Amniotic stem cell (primary cell): ENCODE data around the gene KCNIP4.

Experiments
- DNase-seq: peaks from one replicate; lab custom pipeline; 2025; lab: John Stamatoyannopoulos, UW

The KCNIP4 gene

GRCh38 chr4:21901281-21901680, 47.3 kb downstream of the KCNIP4 start:
- no peak for DNase-seq

- no peak for DNase-seq
Measured at GRCh38 chr4:21900211-21900610, 48.4 kb downstream of the KCNIP4 start.

- no peak for DNase-seq
Measured at GRCh38 chr4:21898101-21898500, 50.5 kb downstream of the KCNIP4 start.

- DNase-seq: no peak
Measured at GRCh38 chr4:21896767-21897166, 51.8 kb downstream of the KCNIP4 start.

- DNase-seq: no peak
Measured at GRCh38 chr4:21893136-21893535, 55.4 kb downstream of the KCNIP4 start.

- no peak for DNase-seq
Measured at GRCh38 chr4:21890231-21890630, 58.3 kb downstream of the KCNIP4 start.

GRCh38 chr4:21888195-21888976, 60.2 kb downstream of the KCNIP4 start:
- peak; percentile 83 for DNase-seq

- DNase-seq: no peak
Measured at GRCh38 chr4:21887481-21887880, 61.1 kb downstream of the KCNIP4 start.

- DNase-seq: no peak
Measured at GRCh38 chr4:21885770-21886169, 62.8 kb downstream of the KCNIP4 start.

GRCh38 chr4:21885241-21885640, 63.3 kb downstream of the KCNIP4 start:
- no peak for DNase-seq

GRCh38 chr4:21884615-21885014, 64.0 kb downstream of the KCNIP4 start:
- no peak for DNase-seq

- DNase-seq: no peak
Measured at GRCh38 chr4:21882051-21882839, 66.3 kb downstream of the KCNIP4 start.

- DNase-seq: peak; percentile 4
Measured at GRCh38 chr4:21879187-21879586, 69.4 kb downstream of the KCNIP4 start.

GRCh38 chr4:21876711-21877110, 71.9 kb downstream of the KCNIP4 start:
- no peak for DNase-seq

- no peak for DNase-seq
Measured at GRCh38 chr4:21873145-21873544, 75.4 kb downstream of the KCNIP4 start.

- no peak for DNase-seq
Measured at GRCh38 chr4:21872101-21872500, 76.5 kb downstream of the KCNIP4 start.

GRCh38 chr4:21869978-21870745, 78.4 kb downstream of the KCNIP4 start:
- DNase-seq: no peak

- DNase-seq: no peak
Measured at GRCh38 chr4:21864686-21865085, 83.9 kb downstream of the KCNIP4 start.

GRCh38 chr4:21862917-21863316, 85.7 kb downstream of the KCNIP4 start:
- DNase-seq: no peak

- DNase-seq: peak; percentile 12
Measured at GRCh38 chr4:21858971-21859370, 89.6 kb downstream of the KCNIP4 start.

GRCh38 chr4:21856754-21857153, 91.8 kb downstream of the KCNIP4 start:
- DNase-seq: no peak

- no peak for DNase-seq
Measured at GRCh38 chr4:21856301-21856700, 92.3 kb downstream of the KCNIP4 start.

- no peak for DNase-seq
Measured at GRCh38 chr4:21849077-21849476, 99.5 kb downstream of the KCNIP4 start.
